Stimulated activated memory B cell treated with anti-CD40 and anti-IgM and Interleukin-4, amounts not matched to agents 10 μg/mL and 1 μg/mL and 100 μg/mL, for 72 hours (primary cell): ENCODE results near the gene ZC3HAV1.
A peak's percentile ranks its signal among the peaks of the same experiment; 100 is the strongest.
"Not testable (repeated sequence)": the region's sequence is repeated elsewhere in the genome, so short reads cannot be mapped to it uniquely, and the experiment has no call there.

ENCODE experiments used
- ATAC-seq: fragments of 150-1000 bp; cut with Tn5 transposase; 2 replicates; pipeline ENCODE4 v1.10.0; 2021
- H3K27ac Mint-ChIP-seq: one replicate; pipeline ENCODE4 v1.8.0; 2022; ENCODE audit warnings: mild to moderate bottlenecking, mixed read lengths
- H3K27me3 Mint-ChIP-seq: one replicate; pipeline ENCODE4 v1.8.0; 2022; ENCODE audit warnings: mixed read lengths
- H3K36me3 Mint-ChIP-seq: one replicate; pipeline ENCODE4 v1.8.0; 2022; ENCODE audit warnings: mixed read lengths
- H3K4me1 Mint-ChIP-seq: one replicate; pipeline ENCODE4 v1.8.0; 2022; ENCODE audit warnings: mixed read lengths
- H3K4me3 Mint-ChIP-seq: one replicate; pipeline ENCODE4 v1.8.0; 2022; ENCODE audit warnings: mild to moderate bottlenecking, moderate library complexity, mixed read lengths
- H3K9me3 Mint-ChIP-seq: one replicate; pipeline ENCODE4 v1.8.0; 2022; ENCODE audit warnings: mixed read lengths

ZC3HAV1 gene

GRCh38 chr7:139118234-139118804 is 8.8 kb upstream of the ZC3HAV1 start:
- H3K9me3 Mint-ChIP-seq: no peaks in the 10 kb centered on the region
- peak overlapping the region; percentile 75 for H3K27ac Mint-ChIP-seq
- ATAC-seq: peak; percentile 71
- H3K27me3 Mint-ChIP-seq: no peaks in the 10 kb centered on the region
- peaks cover 30% of the 10 kb centered on the region for H3K4me1 Mint-ChIP-seq
- no peaks in the 10 kb centered on the region for H3K36me3 Mint-ChIP-seq
- peak overlapping the region; percentile 54 for H3K4me3 Mint-ChIP-seq

DNA sequence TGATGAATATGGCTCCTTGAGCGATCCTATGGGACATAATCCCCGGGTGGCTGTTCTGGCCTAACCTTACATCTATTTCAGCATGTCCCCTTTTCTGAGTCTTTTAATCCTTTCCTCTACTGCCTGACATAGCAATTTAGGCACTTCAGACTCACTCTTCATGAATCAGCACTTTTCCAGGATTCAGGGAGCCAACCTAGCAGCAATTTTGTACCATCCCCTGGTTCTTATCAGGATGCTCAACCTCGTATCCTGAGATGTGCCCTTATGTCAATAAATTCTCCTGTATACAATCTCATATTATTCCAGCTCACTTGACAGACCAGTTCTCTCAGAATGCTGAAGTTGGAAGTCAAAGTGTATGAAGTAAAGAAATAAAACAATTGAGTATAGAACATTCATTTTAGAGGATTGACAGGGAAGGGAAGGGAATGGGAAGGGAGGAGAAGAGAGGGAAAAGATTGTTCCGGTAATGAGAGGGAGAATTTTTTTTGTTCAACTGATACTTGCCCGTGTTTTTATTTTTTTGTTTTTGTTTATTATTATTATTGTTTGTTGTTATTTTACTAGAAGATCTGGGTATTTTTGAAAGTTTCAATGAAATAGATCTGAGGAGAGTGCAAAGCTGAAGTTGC is 8.2 kb upstream of the ZC3HAV1 start:
- Mint-ChIP-seq H3K4me1 (peaks cover 30% of the 10 kb centered on the region), H3K4me3 (peak overlapping the region; percentile 54), H3K27me3 (no peaks in the 10 kb centered on the region), H3K9me3 (no peaks in the 10 kb centered on the region), H3K36me3 (no peaks in the 10 kb centered on the region), H3K27ac (peak overlapping the region; percentile 75)
- no peak for ATAC-seq

- Mint-ChIP-seq H3K36me3 (peaks cover 2% of the 10 kb centered on the region), H3K9me3 (peaks cover under 1% of the 10 kb centered on the region), H3K27me3 (no peaks in the 10 kb centered on the region), H3K27ac (peak overlapping the region; percentile 25), H3K4me3 (no peak overlapping the region), H3K4me1 (peaks cover 32% of the 10 kb centered on the region)
- no peak for ATAC-seq
Observed at GRCh38 chr7:139116999-139117398, 7.5 kb upstream of the ZC3HAV1 start.

DNA sequence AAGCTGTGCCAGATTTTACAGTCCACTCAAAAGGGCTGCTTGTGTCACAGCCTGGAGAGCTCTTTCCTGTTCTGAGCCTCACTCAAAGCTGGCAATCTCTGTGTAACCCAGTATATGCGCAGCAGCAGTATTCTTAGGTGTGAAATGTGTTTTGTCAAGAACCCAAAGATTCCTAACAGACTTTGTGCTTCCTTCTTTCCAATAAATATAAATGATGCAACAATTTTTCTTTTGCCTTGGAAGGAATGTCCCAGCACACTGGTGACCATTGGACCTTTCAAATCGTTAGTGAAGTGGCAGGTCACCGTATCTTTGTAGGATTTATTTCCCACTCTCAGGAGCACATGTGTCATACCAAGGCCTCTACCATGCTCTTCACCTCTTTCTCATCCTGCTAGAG is 5.6 kb upstream of the ZC3HAV1 start:
- Mint-ChIP-seq H3K36me3 (peaks cover 7% of the 10 kb centered on the region), H3K9me3 (peaks cover 4% of the 10 kb centered on the region), H3K4me3 (no peak overlapping the region), H3K27me3 (no peaks in the 10 kb centered on the region), H3K4me1 (peaks cover 46% of the 10 kb centered on the region), H3K27ac (no peak overlapping the region)
- ATAC-seq: no peak

- H3K27me3 Mint-ChIP-seq: no peaks in the 10 kb centered on the region
- peaks cover 7% of the 10 kb centered on the region for H3K36me3 Mint-ChIP-seq
- no peak overlapping the region for H3K4me3 Mint-ChIP-seq
- H3K4me1 Mint-ChIP-seq: peaks cover 42% of the 10 kb centered on the region
- no peak for ATAC-seq
- peaks cover 4% of the 10 kb centered on the region for H3K9me3 Mint-ChIP-seq
- no peak overlapping the region for H3K27ac Mint-ChIP-seq
Observed at GRCh38 chr7:139114585-139114984, 5.1 kb upstream of the ZC3HAV1 start.

DNA sequence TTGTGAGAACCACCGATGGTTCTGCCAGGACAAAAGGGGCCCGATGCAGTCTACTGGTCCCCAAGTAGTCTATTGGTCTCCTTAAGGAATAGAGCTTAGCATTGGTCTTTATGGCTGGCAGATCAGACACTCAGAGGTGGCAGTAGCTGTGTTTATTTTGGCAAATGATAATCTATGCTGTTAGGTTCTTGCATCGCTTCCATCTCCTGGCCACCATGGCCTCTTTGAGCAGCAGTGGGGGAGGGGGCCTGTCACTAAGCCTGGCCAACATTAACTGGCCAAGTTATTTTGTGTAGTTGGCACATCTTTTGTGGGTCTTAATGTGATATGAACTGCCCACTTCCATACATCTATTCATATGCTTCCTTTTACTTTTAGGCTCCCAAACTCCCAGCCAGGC is 4.5 kb upstream of the ZC3HAV1 start:
- H3K27me3 Mint-ChIP-seq: no peaks in the 10 kb centered on the region
- peaks cover 7% of the 10 kb centered on the region for H3K36me3 Mint-ChIP-seq
- no peak overlapping the region for H3K27ac Mint-ChIP-seq
- ATAC-seq: no peak
- H3K4me1 Mint-ChIP-seq: peaks cover 37% of the 10 kb centered on the region
- peaks cover 4% of the 10 kb centered on the region for H3K9me3 Mint-ChIP-seq
- H3K4me3 Mint-ChIP-seq: no peak overlapping the region

GRCh38 chr7:139112741-139113250 is 3.3 kb upstream of the ZC3HAV1 start:
- Mint-ChIP-seq H3K36me3 (peaks cover 16% of the 10 kb centered on the region), H3K27ac (no peak overlapping the region), H3K4me1 (peaks cover 24% of the 10 kb centered on the region), H3K4me3 (no peak overlapping the region), H3K9me3 (peaks cover 4% of the 10 kb centered on the region), H3K27me3 (no peaks in the 10 kb centered on the region)
- no peak for ATAC-seq

DNA sequence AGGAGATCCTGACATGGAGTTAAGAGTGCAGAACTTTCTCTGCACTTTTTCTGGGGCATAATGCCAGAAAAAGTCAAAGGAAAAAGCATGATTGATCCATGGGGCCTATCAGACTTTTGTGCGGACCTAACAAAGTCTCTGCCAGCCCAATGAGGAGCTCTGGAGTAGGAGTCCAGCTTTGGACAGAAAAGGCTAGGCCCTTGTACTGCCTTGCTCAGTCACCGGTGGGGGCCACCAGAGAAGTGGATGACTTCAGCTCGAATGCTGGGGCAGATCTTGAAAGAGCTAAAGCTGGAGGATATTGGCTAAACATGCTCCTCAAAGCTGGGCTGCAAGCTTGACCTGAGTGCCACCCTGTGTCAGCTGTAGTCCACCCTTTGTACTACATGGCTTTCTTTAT is 2.8 kb upstream of the ZC3HAV1 start:
- no peak for ATAC-seq
- Mint-ChIP-seq H3K27me3 (no peaks in the 10 kb centered on the region), H3K27ac (peak overlapping the region; percentile 94), H3K36me3 (peaks cover 20% of the 10 kb centered on the region), H3K4me1 (peaks cover 20% of the 10 kb centered on the region), H3K9me3 (peaks cover 4% of the 10 kb centered on the region), H3K4me3 (no peak overlapping the region)

DNA sequence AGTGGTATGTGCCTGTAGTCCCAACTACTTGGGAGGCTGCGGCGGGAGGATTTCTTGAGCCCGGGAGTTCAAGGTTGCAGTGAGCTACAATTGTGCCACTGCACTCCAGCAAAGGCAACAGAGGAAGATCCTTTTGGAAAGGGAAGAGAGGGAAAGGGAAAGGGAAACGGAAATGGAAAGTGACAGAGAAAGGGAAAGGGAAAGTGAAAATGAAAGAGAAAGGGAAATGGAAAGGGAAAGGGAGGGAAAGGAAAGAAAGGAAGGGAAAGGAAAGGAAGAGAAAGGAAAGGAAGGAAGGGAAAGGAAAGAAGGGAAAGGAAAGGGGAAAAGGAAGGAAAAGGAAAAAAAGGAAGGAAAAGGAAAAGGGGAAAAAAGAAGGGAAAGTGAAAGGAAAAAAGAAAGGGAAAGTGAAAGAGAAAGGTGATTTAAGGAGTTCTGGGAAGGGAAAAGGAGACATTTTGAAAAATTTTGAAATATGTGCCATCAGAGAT is 2.3 kb upstream of the ZC3HAV1 start:
- no peak for ATAC-seq
- peak overlapping the region; percentile 94 for H3K27ac Mint-ChIP-seq
- peaks cover 4% of the 10 kb centered on the region for H3K9me3 Mint-ChIP-seq
- peaks cover 17% of the 10 kb centered on the region for H3K4me1 Mint-ChIP-seq
- no peaks in the 10 kb centered on the region for H3K27me3 Mint-ChIP-seq
- H3K4me3 Mint-ChIP-seq: peak overlapping the region; percentile 43
- H3K36me3 Mint-ChIP-seq: peaks cover 20% of the 10 kb centered on the region

GRCh38 chr7:139111147-139111546 is 1.6 kb upstream of the ZC3HAV1 start:
- H3K27me3 Mint-ChIP-seq: no peaks in the 10 kb centered on the region
- peaks cover 17% of the 10 kb centered on the region for H3K4me1 Mint-ChIP-seq
- peaks cover 20% of the 10 kb centered on the region for H3K36me3 Mint-ChIP-seq
- H3K27ac Mint-ChIP-seq: peak overlapping the region; percentile 94
- peaks cover 4% of the 10 kb centered on the region for H3K9me3 Mint-ChIP-seq
- H3K4me3 Mint-ChIP-seq: no peak overlapping the region
- ATAC-seq: no peak

DNA sequence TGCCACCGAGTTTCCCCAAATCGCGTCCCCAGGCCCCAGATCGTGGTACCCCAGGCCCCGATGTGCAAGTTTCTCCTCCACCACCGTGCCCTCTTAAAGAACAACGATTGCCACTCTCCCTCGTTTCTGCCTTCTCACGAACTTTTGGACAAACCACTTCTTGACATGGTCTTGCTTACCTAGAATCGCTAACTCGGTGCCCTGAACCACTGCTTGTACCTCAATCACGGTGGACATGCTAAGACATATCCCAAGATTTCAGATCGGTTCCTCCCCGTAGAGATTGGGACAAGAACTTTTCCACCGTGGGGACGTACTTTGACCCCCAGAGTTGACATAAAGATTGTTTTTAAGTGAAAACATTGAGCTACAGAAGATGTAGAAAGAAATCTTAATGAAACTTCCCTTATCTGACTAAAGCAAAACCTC is 477 bp upstream of the ZC3HAV1 start:
- H3K36me3 Mint-ChIP-seq: peaks cover 26% of the 10 kb centered on the region
- peak overlapping the region; percentile 98 for H3K4me3 Mint-ChIP-seq
- peak; percentile 14 for ATAC-seq
- peaks cover 25% of the 10 kb centered on the region for H3K4me1 Mint-ChIP-seq
- no peaks in the 10 kb centered on the region for H3K27me3 Mint-ChIP-seq
- peaks cover 4% of the 10 kb centered on the region for H3K9me3 Mint-ChIP-seq
- peak overlapping the region; percentile 94 for H3K27ac Mint-ChIP-seq

GRCh38 chr7:139108266-139109187 is 993 bp downstream of the ZC3HAV1 start:
- Mint-ChIP-seq H3K4me3 (peak overlapping the region; percentile 98), H3K27ac (peak overlapping the region; percentile 94), H3K4me1 (peaks cover 40% of the 10 kb centered on the region), H3K36me3 (peaks cover 31% of the 10 kb centered on the region), H3K27me3 (no peaks in the 10 kb centered on the region), H3K9me3 (peaks cover 4% of the 10 kb centered on the region)
- peak; percentile 29 for ATAC-seq

DNA sequence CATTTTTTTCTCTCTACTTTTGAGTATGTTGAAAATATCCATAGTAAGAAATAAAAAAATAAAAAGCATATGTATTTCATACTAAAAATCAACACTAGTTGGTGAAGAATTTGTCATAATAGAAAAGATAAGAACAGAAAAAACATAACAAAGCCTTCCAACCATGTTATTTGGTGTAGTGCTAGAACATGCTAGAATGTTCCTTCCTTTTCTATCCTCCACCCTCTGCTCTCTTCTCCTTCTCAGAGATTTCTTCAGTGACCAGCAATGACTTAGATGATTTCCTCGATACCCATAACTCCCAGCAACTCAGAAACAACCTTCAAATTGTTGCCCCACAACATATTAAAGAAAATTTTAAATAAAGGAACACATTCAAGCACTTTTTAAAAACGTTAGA is 2.6 kb downstream of the ZC3HAV1 start:
- Mint-ChIP-seq H3K4me3 (peak overlapping the region; percentile 98), H3K36me3 (peaks cover 35% of the 10 kb centered on the region), H3K4me1 (peaks cover 50% of the 10 kb centered on the region), H3K9me3 (peaks cover 4% of the 10 kb centered on the region), H3K27ac (peak overlapping the region; percentile 94), H3K27me3 (no peaks in the 10 kb centered on the region)
- no peak for ATAC-seq

GRCh38 chr7:139106227-139106626 is 3.3 kb downstream of the ZC3HAV1 start:
- Mint-ChIP-seq H3K27ac (peak overlapping the region; percentile 94), H3K4me1 (peaks cover 47% of the 10 kb centered on the region), H3K4me3 (peak overlapping the region; percentile 79), H3K36me3 (peaks cover 35% of the 10 kb centered on the region)
- H3K9me3 Mint-ChIP-seq, H3K27me3 Mint-ChIP-seq, ATAC-seq: not testable (repeated sequence)

GRCh38 chr7:139105484-139105883 is 4.0 kb downstream of the ZC3HAV1 start:
- peak overlapping the region; percentile 83 for H3K4me3 Mint-ChIP-seq
- H3K9me3 Mint-ChIP-seq: peaks cover 2% of the 10 kb centered on the region
- ATAC-seq: no peak
- H3K27ac Mint-ChIP-seq: peak overlapping the region; percentile 94
- peaks cover 50% of the 10 kb centered on the region for H3K4me1 Mint-ChIP-seq
- H3K27me3 Mint-ChIP-seq: no peaks in the 10 kb centered on the region
- peaks cover 43% of the 10 kb centered on the region for H3K36me3 Mint-ChIP-seq
